ENCODE measurements around the gene DOCK6. TPM values are rescaled to one million over a fixed set of nuclear protein-coding genes. Genes with fewer than 3 reads are reported as not detected.

The DOCK6 gene
- total and polyA plus RNA-seq, 2 experiments from 2014 or later, result 12.2 to 75.6 TPM

DNA sequence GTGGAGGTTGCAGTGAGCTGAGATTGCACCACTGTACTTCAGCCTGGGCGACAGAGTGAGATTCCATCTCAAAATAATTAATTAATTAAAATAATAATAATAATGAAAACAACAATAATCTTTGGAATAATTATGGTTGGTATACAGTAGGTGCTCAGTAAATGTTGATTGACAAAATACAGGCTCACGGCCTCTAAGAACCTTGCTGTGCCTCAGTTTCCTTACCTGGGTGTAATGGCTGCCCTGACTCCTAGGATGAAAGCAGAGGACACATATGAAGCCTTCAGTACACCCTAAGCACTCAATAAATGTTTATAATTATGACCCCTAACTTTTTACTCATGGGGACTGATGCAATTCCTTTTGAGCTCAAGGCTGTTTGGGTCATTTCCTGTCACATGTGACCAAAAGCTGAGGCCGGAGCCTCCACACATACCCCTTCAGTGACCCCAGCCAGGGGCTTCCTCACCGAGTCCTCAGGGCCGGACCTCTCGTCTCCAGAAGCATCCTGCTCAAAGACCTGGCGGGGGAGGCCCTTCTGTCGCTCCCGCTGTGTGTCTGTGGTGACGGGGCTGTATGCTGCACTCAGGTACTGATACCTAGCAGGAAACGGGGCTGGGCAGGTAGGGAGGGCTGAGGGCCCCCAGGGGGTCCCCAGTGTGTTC is 10.5 kb downstream of the DOCK6 start:
- Histone ChIP-seq H3K4me3 (no peak overlapping the region), H3K27ac (no peak overlapping the region), H3K4me1 (ENCODE audit: low read depth) (no peaks in the 10 kb centered on the region), H3K9me3 (ENCODE audit: low read depth) (no peaks in the 10 kb centered on the region), H3K36me3 (no peaks in the 10 kb centered on the region), H3K27me3 (no peaks in the 10 kb centered on the region)
- DNase-seq (ENCODE audit: low read depth in 1 of 2, low spot score in 1 of 2), result no peak
- TF ChIP-seq, protein P1, sequence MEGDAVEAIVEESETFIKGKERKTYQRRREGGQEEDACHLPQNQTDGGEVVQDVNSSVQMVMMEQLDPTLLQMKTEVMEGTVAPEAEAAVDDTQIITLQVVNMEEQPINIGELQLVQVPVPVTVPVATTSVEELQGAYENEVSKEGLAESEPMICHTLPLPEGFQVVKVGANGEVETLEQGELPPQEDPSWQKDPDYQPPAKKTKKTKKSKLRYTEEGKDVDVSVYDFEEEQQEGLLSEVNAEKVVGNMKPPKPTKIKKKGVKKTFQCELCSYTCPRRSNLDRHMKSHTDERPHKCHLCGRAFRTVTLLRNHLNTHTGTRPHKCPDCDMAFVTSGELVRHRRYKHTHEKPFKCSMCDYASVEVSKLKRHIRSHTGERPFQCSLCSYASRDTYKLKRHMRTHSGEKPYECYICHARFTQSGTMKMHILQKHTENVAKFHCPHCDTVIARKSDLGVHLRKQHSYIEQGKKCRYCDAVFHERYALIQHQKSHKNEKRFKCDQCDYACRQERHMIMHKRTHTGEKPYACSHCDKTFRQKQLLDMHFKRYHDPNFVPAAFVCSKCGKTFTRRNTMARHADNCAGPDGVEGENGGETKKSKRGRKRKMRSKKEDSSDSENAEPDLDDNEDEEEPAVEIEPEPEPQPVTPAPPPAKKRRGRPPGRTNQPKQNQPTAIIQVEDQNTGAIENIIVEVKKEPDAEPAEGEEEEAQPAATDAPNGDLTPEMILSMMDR (IDR thresholded peaks at IDR 0.05; ENCODE audit: low read depth, low read length), result no peak

DNA sequence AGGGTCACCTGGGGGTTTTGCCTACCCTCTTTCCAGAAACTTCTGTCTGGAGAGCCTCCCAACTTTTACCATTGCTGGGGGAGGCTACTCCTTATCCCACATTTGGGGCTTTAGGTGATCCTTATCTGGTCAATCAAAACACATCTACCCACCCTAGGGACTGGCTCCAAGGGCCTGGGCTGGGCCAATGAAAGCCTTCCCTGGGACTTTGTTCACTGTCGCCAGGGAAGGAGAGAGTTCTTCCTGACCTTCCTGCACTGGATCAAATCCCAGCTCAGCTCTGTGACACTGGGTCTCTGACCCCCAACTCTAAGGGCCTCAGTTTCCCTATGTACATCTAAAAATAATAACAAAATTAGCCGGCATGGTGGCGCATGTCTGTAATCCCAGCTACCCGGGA is 11.1 kb downstream of the DOCK6 start:
- TF ChIP-seq, protein P1 (IDR thresholded peaks at IDR 0.05; ENCODE audit: low read depth, low read length), result no peak
- Histone ChIP-seq H3K9me3 (ENCODE audit: low read depth) (no peaks in the 10 kb centered on the region), H3K4me3 (no peak overlapping the region), H3K36me3 (no peaks in the 10 kb centered on the region), H3K27me3 (no peaks in the 10 kb centered on the region), H3K4me1 (ENCODE audit: low read depth) (no peaks in the 10 kb centered on the region), H3K27ac (no peak overlapping the region)
- no peak for DNase-seq (ENCODE audit: low read depth in 1 of 2, low spot score in 1 of 2)

- Histone ChIP-seq H3K36me3 (no peaks in the 10 kb centered on the region), H3K4me1 (ENCODE audit: low read depth) (no peaks in the 10 kb centered on the region), H3K27me3 (no peaks in the 10 kb centered on the region), H3K9me3 (ENCODE audit: low read depth) (no peaks in the 10 kb centered on the region), H3K27ac (no peak overlapping the region), H3K4me3 (no peak overlapping the region)
- TF ChIP-seq, protein P1 (IDR thresholded peaks at IDR 0.05; ENCODE audit: low read depth, low read length), result no peak
- DNase-seq (ENCODE audit: low read depth in 1 of 2, low spot score in 1 of 2), result no peak
Observed at GRCh38 chr19:11248852-11249251, 13.5 kb downstream of the DOCK6 start.

DNA sequence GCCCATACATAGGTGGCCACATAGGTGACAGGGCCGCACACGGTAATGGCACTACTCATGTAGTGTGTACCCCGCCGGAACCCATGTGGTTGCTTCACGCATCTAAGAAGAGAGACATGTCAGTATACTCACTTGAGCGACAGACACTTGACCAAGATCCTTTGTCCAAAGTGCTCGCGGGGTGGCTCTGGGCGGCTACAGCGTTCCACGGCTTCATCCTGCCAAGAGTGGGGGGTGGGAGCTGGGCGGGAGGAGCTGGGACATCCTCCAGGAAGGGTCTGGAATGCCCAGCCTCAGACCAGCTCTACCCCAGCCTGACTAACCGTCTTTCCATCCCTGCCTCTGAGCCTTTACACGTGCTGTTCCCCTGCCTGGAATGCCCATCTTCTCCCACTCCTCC is 14.4 kb downstream of the DOCK6 start:
- no peaks in the 10 kb centered on the region for H3K36me3 ChIP-seq
- no peak overlapping the region for H3K4me3 ChIP-seq
- H3K9me3 ChIP-seq (ENCODE audit: low read depth), result no peaks in the 10 kb centered on the region
- TF ChIP-seq, protein P1 (IDR thresholded peaks at IDR 0.05; ENCODE audit: low read depth, low read length), result no peak
- H3K27ac ChIP-seq, result no peak overlapping the region
- no peaks in the 10 kb centered on the region for H3K4me1 ChIP-seq (ENCODE audit: low read depth)
- no peaks in the 10 kb centered on the region for H3K27me3 ChIP-seq
- DNase-seq (ENCODE audit: low read depth in 1 of 2, low spot score in 1 of 2), result no peak

GRCh38 chr19:11247391-11247790 is 14.9 kb downstream of the DOCK6 start:
- no peak overlapping the region for H3K27ac ChIP-seq
- TF ChIP-seq, protein P1 (IDR thresholded peaks at IDR 0.05; ENCODE audit: low read depth, low read length), result no peak
- no peaks in the 10 kb centered on the region for H3K4me1 ChIP-seq (ENCODE audit: low read depth)
- no peaks in the 10 kb centered on the region for H3K27me3 ChIP-seq
- H3K9me3 ChIP-seq (ENCODE audit: low read depth), result no peaks in the 10 kb centered on the region
- no peak overlapping the region for H3K4me3 ChIP-seq
- peak in 1 of 2 donors; percentile 88 for DNase-seq (ENCODE audit: low read depth in 1 of 2, low spot score in 1 of 2)
- H3K36me3 ChIP-seq, result no peaks in the 10 kb centered on the region

Measured in cardiac muscle cell (in vitro differentiated cells and primary cell).